Uterus (tissue), 4 donors: ENCODE results near the gene WFS1. TPM values are rescaled to one million over a fixed set of nuclear protein-coding genes. Genes with fewer than 3 reads are reported as not detected.

Experiments used
- DNase-seq, 2 donors: peaks; one replicate each; pipeline ENCODE4 v3.0.0-alpha.2; 2019 to 2020
- H3K27ac ChIP-seq, 2 donors: fragments of 200-600 bp; sonication (generic); 1 replicate in 1 of 2; 2 replicates in 1 of 2; pipeline ENCODE4 v1.5.1; 2016 to 2018
- H3K27me3 ChIP-seq, 2 donors: fragments of 200-600 bp; sonication (generic); one replicate each; pipeline ENCODE4 v1.5.1; 2018 to 2019; ENCODE audit warnings: control low read depth in 1 of 2
- H3K36me3 ChIP-seq, 2 donors: fragments of 200-600 bp; sonication (generic); one replicate each; pipeline ENCODE4 v1.5.1; 2019; ENCODE audit warnings: control low read depth in 1 of 2
- H3K4me1 ChIP-seq, 2 donors: fragments of 200-600 bp; sonication (generic); one replicate each; pipeline ENCODE4 v1.5.1; 2018 to 2019; ENCODE audit warnings: control low read depth in 1 of 2
- H3K4me3 ChIP-seq, 2 donors: fragments of 200-600 bp; sonication (generic); 1 replicate in 1 of 2; 2 replicates in 1 of 2; pipeline ENCODE4 v1.5.1; 2018 to 2019; ENCODE audit warnings: mild to moderate bottlenecking in 1 of 2
- H3K9me3 ChIP-seq, 2 donors: fragments of 200-600 bp; sonication (generic); one replicate each; pipeline ENCODE4 v1.5.1; 2019; ENCODE audit warnings: control low read depth in 1 of 2
- CTCF ChIP-seq, 4 experiments: fragments of 200-600 bp in 2 of 4; fragments of 450-650 bp in 2 of 4; sonication (generic) in 2 of 4; IDR thresholded peaks; one replicate each; pipeline ENCODE4 v1.5.1; 2016 to 2019; ENCODE audit warnings: antibody characterized with exemption in 4 of 4, mild to moderate bottlenecking in 2 of 4, moderate library complexity in 1 of 4
- POLR2A ChIP-seq, 2 donors: fragments of 450-650 bp; IDR thresholded peaks; one replicate each; pipeline ENCODE4 v1.6.1; 2016; ENCODE audit warnings: antibody characterized with exemption in 2 of 2, mild to moderate bottlenecking in 1 of 2, moderate library complexity in 1 of 2
- intact Hi-C: fragments of 100-400 bp; cut with DNase I; formaldehyde crosslinking; loops from one replicate; pipeline ENCODE4 v1.15.1; 2023; ENCODE audit warnings: low total_unique reads
- total RNA-seq, 4 donors: library from RNA; depleted of rRNA in 3 of 4; stranded (reverse); fragments of >200 nt in 3 of 4; gene quantifications; one replicate each; pipeline versions ENCODE4 v1.1.0 to v1.2.4, GENCODE V29; 2014 to 2023
- donor health status: DM: yes; HTN: yes; CAD: no.

The WFS1 gene
- total RNA-seq, 4 donors from 2014 or later, result 27.5 to 118 (median 51.9) TPM

GRCh38 chr4:6351246-6352000, 81.8 kb downstream of the WFS1 start:
- DNase-seq, result no peak

GRCh38 chr4:6352031-6352692, 82.5 kb downstream of the WFS1 start:
- Histone ChIP-seq H3K27ac (no peak overlapping the region), H3K4me1 (no peaks in the 10 kb centered on the region), H3K36me3 (no peaks in the 10 kb centered on the region), H3K9me3 (no peaks in the 10 kb centered on the region), H3K27me3 (no peaks in the 10 kb centered on the region), H3K4me3 (no peak overlapping the region)
- no peak for DNase-seq
- intact Hi-C loops, result no loop called here
- TF ChIP-seq CTCF (IDR thresholded peaks at IDR 0.05), result no peak
- no peak for TF ChIP-seq POLR2A (IDR thresholded peaks at IDR 0.05)

More at GRCh38 chr4:6351246-6352000, 81.8 kb downstream of the WFS1 start:
- TF ChIP-seq CTCF (IDR thresholded peaks at IDR 0.05) (no peak), POLR2A (IDR thresholded peaks at IDR 0.05) (no peak)
- H3K27me3 ChIP-seq, result no peaks in the 10 kb centered on the region
- H3K4me1 ChIP-seq, result no peaks in the 10 kb centered on the region
- no peak overlapping the region for H3K27ac ChIP-seq
- no peak overlapping the region for H3K4me3 ChIP-seq
- intact Hi-C loops, result no loop called here
- no peaks in the 10 kb centered on the region for H3K36me3 ChIP-seq
- H3K9me3 ChIP-seq, result no peaks in the 10 kb centered on the region

Other genes starting within 250 kb of the WFS1 start
- gene JAKMIP1, start 69.3 kb upstream of the WFS1 start, total RNA-seq, result under 1 TPM in 2 of 4 donors, not detected in 2; 0.26 to 0.48 TPM
- 10 to 100 TPM in 3 of 4 donors, 1 to 10 TPM in 1; 2.9 to 49.1 (median 27.3) TPM for gene PPP2R2C, start 202.8 kb downstream of the WFS1 start, total RNA-seq